ENCODE results near the gene GET4. TPM values are rescaled to one million over a fixed set of nuclear protein-coding genes. Genes with fewer than 3 reads are reported as not detected.

Gene GET4
- total and polyA plus RNA-seq, 2 of the 4 experiments (the other 2 are of a cell fraction): 11.3 to 30.9 TPM

DNA sequence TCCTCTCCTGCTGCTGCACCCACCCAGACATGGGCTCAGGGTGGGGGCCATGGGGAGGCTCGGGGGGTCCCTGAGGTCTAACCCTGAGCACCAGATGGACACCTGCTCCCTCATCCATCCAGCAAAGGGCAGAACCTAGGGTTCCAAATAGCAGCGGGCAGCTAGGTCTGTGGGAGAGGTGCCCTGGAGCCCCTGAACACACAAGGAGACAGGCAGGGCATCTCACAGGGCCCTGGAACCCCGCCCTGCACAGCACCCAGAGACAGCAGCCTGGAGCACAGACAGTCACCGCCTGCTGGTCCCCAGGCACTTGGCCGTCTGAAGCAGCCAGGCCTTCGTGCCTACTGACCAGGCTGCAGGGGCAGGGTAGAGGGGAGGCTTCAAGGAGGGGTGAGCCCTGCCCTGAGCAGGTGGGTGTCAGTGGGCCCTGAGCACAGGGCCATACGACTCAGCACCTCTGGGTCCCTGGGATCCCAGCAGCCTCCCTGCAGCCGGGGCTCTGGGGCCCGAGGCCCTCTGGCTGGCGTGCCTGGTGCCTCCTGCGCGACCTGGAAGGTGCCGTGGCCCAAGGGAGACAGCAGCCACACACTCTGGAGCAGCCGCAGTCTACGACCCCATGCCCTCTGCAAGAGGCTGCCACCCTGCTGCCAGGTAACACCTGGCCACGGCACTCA is 38.3 kb downstream of the GET4 start:
- Histone ChIP-seq H4K8ac (ENCODE audit: low read depth in 2 of 2, low read length in 2 of 2) (no peak overlapping the region), H3K4me1 (ENCODE audit: control insufficient read depth, insufficient read depth, low read length) (no peaks in the 10 kb centered on the region), H2AK5ac (ENCODE audit: low read depth, low read length) (no peak overlapping the region), H3K4ac (ENCODE audit: low read depth, low read length) (no peak overlapping the region), H3K9me3 (ENCODE audit: control insufficient read depth, insufficient read depth, low read length) (no peaks in the 10 kb centered on the region), H3K23ac (ENCODE audit: low read depth, low read length) (no peak overlapping the region), H4K5ac (ENCODE audit: low read depth, low read length) (no peak overlapping the region), H3K27ac (ENCODE audit: insufficient read depth, low read length) (no peak overlapping the region), H3K4me3 (ENCODE audit: insufficient read depth, low read depth, low read length) (no peak overlapping the region), H3K27me3 (ENCODE audit: control insufficient read depth, insufficient read depth, low read length) (no peaks in the 10 kb centered on the region), H3K4me2 (ENCODE audit: low read depth, low read length) (no peak overlapping the region), H3K36me3 (ENCODE audit: control insufficient read depth, insufficient read depth, low read length) (no peaks in the 10 kb centered on the region), H3K79me1 (ENCODE audit: low read depth in 1 of 2, low read length in 2 of 2) (no peaks in the 10 kb centered on the region), H3K18ac (ENCODE audit: low read depth, low read length) (no peak overlapping the region), H2BK20ac (ENCODE audit: low read depth, low read length) (no peak overlapping the region), H4K91ac (ENCODE audit: insufficient read depth, low read depth, low read length) (no peak overlapping the region), H3K9ac (ENCODE audit: low read depth, low read length) (no peak overlapping the region), H2BK15ac (ENCODE audit: low read depth, low read length) (no peak overlapping the region), H2AK9ac (replicated peaks; ENCODE audit: low read depth, low read length, poor library complexity) (no peak overlapping the region), H3K56ac (ENCODE audit: extremely low read depth, insufficient read depth, low read length) (no peak overlapping the region), H2BK120ac (ENCODE audit: low read depth, low read length) (no peak overlapping the region), H2AFZ (replicated peaks; ENCODE audit: low read length, poor library complexity) (no peak overlapping the region), H3K9me1 (ENCODE audit: insufficient read depth, low read length) (no peaks in the 10 kb centered on the region), H2BK5ac (ENCODE audit: low read depth, low read length, poor library complexity, severe bottlenecking) (no peak overlapping the region), H3K14ac (replicated peaks; ENCODE audit: low read depth, low read length) (no peak overlapping the region), H4K20me1 (ENCODE audit: insufficient read depth, low read length) (no peaks in the 10 kb centered on the region)
- no TSS peak for BruUV-seq (replicated peaks)
- in situ Hi-C loops (cut with MboI; ENCODE audit: low sequenced_read_pairs) (no loop called here), intact Hi-C loops (cut with micrococcal nuclease) (no loop called here), dilution Hi-C loops (cut with HindIII; ENCODE audit: low sequenced_read_pairs, unreplicated experiment) (no loop called here)
- CTCF ChIA-PET: no interaction called here
- ATAC-seq (ENCODE audit: low read depth) (no peak), DNase-seq (no peak)
- POLR2A ChIA-PET (ENCODE audit: unreplicated experiment): no interaction called here
- WGBS, 2 experiments (ENCODE audit: extremely low coverage in 2 of 2, insufficient read length in 1 of 2): 59% methylated on average over 4 of the region's 16 CpGs; no CpG with 5 or more reads in 1 of the 2 experiments
- TF ChIP-seq, protein P1, sequence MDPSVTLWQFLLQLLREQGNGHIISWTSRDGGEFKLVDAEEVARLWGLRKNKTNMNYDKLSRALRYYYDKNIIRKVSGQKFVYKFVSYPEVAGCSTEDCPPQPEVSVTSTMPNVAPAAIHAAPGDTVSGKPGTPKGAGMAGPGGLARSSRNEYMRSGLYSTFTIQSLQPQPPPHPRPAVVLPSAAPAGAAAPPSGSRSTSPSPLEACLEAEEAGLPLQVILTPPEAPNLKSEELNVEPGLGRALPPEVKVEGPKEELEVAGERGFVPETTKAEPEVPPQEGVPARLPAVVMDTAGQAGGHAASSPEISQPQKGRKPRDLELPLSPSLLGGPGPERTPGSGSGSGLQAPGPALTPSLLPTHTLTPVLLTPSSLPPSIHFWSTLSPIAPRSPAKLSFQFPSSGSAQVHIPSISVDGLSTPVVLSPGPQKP (IDR thresholded peaks at IDR 0.05; ENCODE audit: borderline replicate concordance, low read depth, low read length): no peak
- TF ChIP-seq SMC3 (IDR thresholded peaks at IDR 0.05; ENCODE audit: low read depth, low read length): no peak
- TF ChIP-seq CEBPB (IDR thresholded peaks at IDR 0.05; ENCODE audit: low read depth, low read length): no peak
- no peak for TF ChIP-seq POLR2A (IDR thresholded peaks at IDR 0.05; ENCODE audit: low read depth, low read length)
- TF ChIP-seq NFE2L2 (IDR thresholded peaks at IDR 0.05; ENCODE audit: low read depth, low read length): no peak
- TF ChIP-seq, protein P2, sequence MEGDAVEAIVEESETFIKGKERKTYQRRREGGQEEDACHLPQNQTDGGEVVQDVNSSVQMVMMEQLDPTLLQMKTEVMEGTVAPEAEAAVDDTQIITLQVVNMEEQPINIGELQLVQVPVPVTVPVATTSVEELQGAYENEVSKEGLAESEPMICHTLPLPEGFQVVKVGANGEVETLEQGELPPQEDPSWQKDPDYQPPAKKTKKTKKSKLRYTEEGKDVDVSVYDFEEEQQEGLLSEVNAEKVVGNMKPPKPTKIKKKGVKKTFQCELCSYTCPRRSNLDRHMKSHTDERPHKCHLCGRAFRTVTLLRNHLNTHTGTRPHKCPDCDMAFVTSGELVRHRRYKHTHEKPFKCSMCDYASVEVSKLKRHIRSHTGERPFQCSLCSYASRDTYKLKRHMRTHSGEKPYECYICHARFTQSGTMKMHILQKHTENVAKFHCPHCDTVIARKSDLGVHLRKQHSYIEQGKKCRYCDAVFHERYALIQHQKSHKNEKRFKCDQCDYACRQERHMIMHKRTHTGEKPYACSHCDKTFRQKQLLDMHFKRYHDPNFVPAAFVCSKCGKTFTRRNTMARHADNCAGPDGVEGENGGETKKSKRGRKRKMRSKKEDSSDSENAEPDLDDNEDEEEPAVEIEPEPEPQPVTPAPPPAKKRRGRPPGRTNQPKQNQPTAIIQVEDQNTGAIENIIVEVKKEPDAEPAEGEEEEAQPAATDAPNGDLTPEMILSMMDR (conservative IDR thresholded peaks at IDR 0.05; ENCODE audit: low read depth, low read length): no peak
- no peak for TF ChIP-seq FOS (IDR thresholded peaks at IDR 0.05; ENCODE audit: low read depth, low read length)
- TF ChIP-seq, protein P3, sequence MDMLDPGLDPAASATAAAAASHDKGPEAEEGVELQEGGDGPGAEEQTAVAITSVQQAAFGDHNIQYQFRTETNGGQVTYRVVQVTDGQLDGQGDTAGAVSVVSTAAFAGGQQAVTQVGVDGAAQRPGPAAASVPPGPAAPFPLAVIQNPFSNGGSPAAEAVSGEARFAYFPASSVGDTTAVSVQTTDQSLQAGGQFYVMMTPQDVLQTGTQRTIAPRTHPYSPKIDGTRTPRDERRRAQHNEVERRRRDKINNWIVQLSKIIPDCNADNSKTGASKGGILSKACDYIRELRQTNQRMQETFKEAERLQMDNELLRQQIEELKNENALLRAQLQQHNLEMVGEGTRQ (IDR thresholded peaks at IDR 0.05; ENCODE audit: low read depth, low read length): no peak
- TF ChIP-seq RCOR1 (IDR thresholded peaks at IDR 0.05; ENCODE audit: insufficient replicate concordance, low read length): no peak
- TF ChIP-seq BHLHE40 (IDR thresholded peaks at IDR 0.05; ENCODE audit: low read depth, low read length): no peak
- no peak for TF ChIP-seq MAFK (IDR thresholded peaks at IDR 0.05; ENCODE audit: low read depth, low read length)
- TF ChIP-seq MAZ (IDR thresholded peaks at IDR 0.05; ENCODE audit: borderline replicate concordance, low read depth, low read length): no peak
- no peak for TF ChIP-seq RAD21 (IDR thresholded peaks at IDR 0.05; ENCODE audit: low read length)
- no peak for TF ChIP-seq MXI1 (IDR thresholded peaks at IDR 0.05; ENCODE audit: borderline replicate concordance, low read depth, low read length)
- no peak for TF ChIP-seq RFX5 (IDR thresholded peaks at IDR 0.05; ENCODE audit: low read depth, low read length)
- no peak for TF ChIP-seq CHD1 (IDR thresholded peaks at IDR 0.05; ENCODE audit: low read depth, low read length)

All from IMR-90 (cell line).